Liver (tissue), 9 donors: ENCODE results near the gene EML5. TPM values are rescaled to one million over a fixed set of nuclear protein-coding genes. Genes with fewer than 3 reads are reported as not detected.

Experiments used
- DNase-seq: peaks from one replicate; pipeline ENCODE4 v3.0.0-alpha.2; 2017; ENCODE audit warnings: low spot score
- H3K27ac ChIP-seq, 2 donors: one replicate each; pipeline ENCODE4 v1.7.0; 2013; ENCODE audit warnings: inconsistent platforms in 2 of 2, low read length in 2 of 2, control low read depth in 1 of 2, low read depth in 1 of 2, mild to moderate bottlenecking in 1 of 2
- H3K27me3 ChIP-seq, 4 donors: one replicate each; pipeline versions ENCODE4 v1.6.1 to v1.7.0; 2013; ENCODE audit warnings: low read length in 3 of 4, inconsistent platforms in 1 of 4, mild to moderate bottlenecking in 1 of 4, moderate library complexity in 1 of 4; ENCODE audit not compliant: control insufficient read depth in 4 of 4, insufficient read depth in 4 of 4
- H3K36me3 ChIP-seq, 4 donors: one replicate each; pipeline versions ENCODE4 v1.6.1 to v1.7.0; 2013; ENCODE audit warnings: low read length in 3 of 4, mild to moderate bottlenecking in 3 of 4, low read depth in 1 of 4, moderate library complexity in 1 of 4; ENCODE audit not compliant: control insufficient read depth in 4 of 4, insufficient read depth in 3 of 4
- H3K4me1 ChIP-seq, 4 donors: one replicate each; pipeline versions ENCODE4 v1.6.1 to v1.7.0; 2013; ENCODE audit warnings: low read length in 3 of 4, mild to moderate bottlenecking in 3 of 4, moderate library complexity in 1 of 4; ENCODE audit not compliant: control insufficient read depth in 4 of 4, insufficient read depth in 4 of 4
- H3K4me3 ChIP-seq, 3 donors: one replicate each; pipeline versions ENCODE4 v1.6.1 to v1.7.0; 2013; ENCODE audit warnings: low read length in 3 of 3, control low read depth in 1 of 3, low read depth in 1 of 3, mild to moderate bottlenecking in 1 of 3
- H3K9ac ChIP-seq, 2 donors: one replicate each; pipeline ENCODE4 v1.7.0; 2013; ENCODE audit warnings: low read length in 2 of 2, mild to moderate bottlenecking in 2 of 2, moderate library complexity in 2 of 2, control low read depth in 1 of 2, low read depth in 1 of 2
- H3K9me3 ChIP-seq, 4 donors: one replicate each; pipeline versions ENCODE4 v1.6.1 to v1.7.0; 2013; ENCODE audit warnings: low read length in 3 of 4; ENCODE audit not compliant: control insufficient read depth in 4 of 4
- EGR1 ChIP-seq, 2 donors: IDR thresholded peaks; 2 replicates each; pipeline ENCODE4 v1.6.1; 2016 to 2018; ENCODE audit warnings: antibody characterized with exemption in 2 of 2, low read depth in 2 of 2
- FOXA1 ChIP-seq: IDR thresholded peaks from 2 replicates; pipeline ENCODE4 v1.6.1; 2016; ENCODE audit warnings: antibody characterized with exemption
- FOXA2 ChIP-seq: IDR thresholded peaks from 2 replicates; pipeline ENCODE4 v1.6.1; 2016; ENCODE audit warnings: antibody characterized with exemption
- GABPA ChIP-seq, 2 donors: IDR thresholded peaks in 1 of 2; conservative IDR thresholded peaks in 1 of 2; 2 replicates each; pipeline ENCODE4 v1.6.1; 2016; ENCODE audit warnings: antibody characterized with exemption in 2 of 2, mild to moderate bottlenecking in 1 of 2, moderate library complexity in 1 of 2
- HNF4A ChIP-seq, 2 donors: conservative IDR thresholded peaks; 2 replicates each; pipeline ENCODE4 v1.6.1; 2016; ENCODE audit warnings: antibody characterized with exemption in 2 of 2, mild to moderate bottlenecking in 2 of 2
- HNF4G ChIP-seq: IDR thresholded peaks from 2 replicates; pipeline ENCODE4 v1.6.1; 2016; ENCODE audit warnings: antibody characterized with exemption
- JUND ChIP-seq, 2 donors: IDR thresholded peaks; 2 replicates each; pipeline ENCODE4 v1.6.1; 2016; ENCODE audit warnings: antibody characterized with exemption in 2 of 2
- NR2F2 ChIP-seq: IDR thresholded peaks from 2 replicates; pipeline ENCODE4 v1.6.1; 2016; ENCODE audit warnings: antibody characterized with exemption
- RAD21 ChIP-seq, 2 donors: IDR thresholded peaks; 2 replicates each; pipeline ENCODE4 v1.6.1; 2016; ENCODE audit warnings: antibody characterized with exemption in 2 of 2, mild to moderate bottlenecking in 2 of 2
- SP1 ChIP-seq: IDR thresholded peaks from 2 replicates; pipeline ENCODE4 v1.6.1; 2018; ENCODE audit warnings: antibody characterized with exemption, mild to moderate bottlenecking
- TAF1 ChIP-seq: conservative IDR thresholded peaks from 2 replicates; pipeline ENCODE4 v1.6.1; 2016; ENCODE audit warnings: antibody characterized with exemption, mild to moderate bottlenecking
- YY1 ChIP-seq: IDR thresholded peaks from 2 replicates; pipeline ENCODE4 v1.6.1; 2016; ENCODE audit warnings: antibody characterized with exemption, mild to moderate bottlenecking
- WGBS: extraction: QIAGEN DNeasy Blood & Tissue Kit; methylation state at CpG from one replicate; pipeline ENCODE4 v1.1.7; 2013; 5-methylcytosine and 5-hydroxymethylcytosine counted together
- polyA plus RNA-seq, 2 donors: library from polyadenylated mRNA; stranded (reverse) in 1 of 2; unstranded in 1 of 2; fragments of 200-250 nt in 1 of 2; fragments of >200 nt in 1 of 2; fragmentation: Nextera tagmentation in 1 of 2; extraction: Ambion mirVana in 1 of 2; gene quantifications; one replicate each; pipeline versions ENCODE4 v1.2.1 to v1.2.3, GENCODE V29; 2013 to 2015
- total RNA-seq, 2 donors: library from RNA; depleted of rRNA; stranded (reverse); fragments of >200 nt; gene quantifications; one replicate each; pipeline ENCODE4 v1.2.3, GENCODE V29; 2014
- TF ChIP-seq, protein P1 (sequence below): IDR thresholded peaks from 2 replicates; pipeline ENCODE4 v1.6.1; 2016; ENCODE audit warnings: antibody characterized with exemption
- TF ChIP-seq, protein P2 (sequence below): IDR thresholded peaks from 2 replicates; pipeline ENCODE4 v1.6.1; 2016; ENCODE audit warnings: antibody characterized with exemption
- TF ChIP-seq, protein P3 (sequence below): fragments of 150-350 bp; IDR thresholded peaks from 2 replicates; pipeline ENCODE4 v1.5.1; 2017; ENCODE audit warnings: improper control_type of control experiment, low read depth, low read length; ENCODE audit not compliant: missing input control
- TF ChIP-seq, protein P4 (sequence below): IDR thresholded peaks from 2 replicates; pipeline ENCODE4 v1.6.1; 2016; ENCODE audit warnings: antibody characterized with exemption, mild to moderate bottlenecking
- TF ChIP-seq, protein P5 (sequence below): IDR thresholded peaks from 2 replicates; pipeline ENCODE4 v1.6.1; 2016; ENCODE audit warnings: antibody characterized with exemption
- donor health status: healthy.
- donor health status: healthy.
- donor health status: healthy.
- donor health status: healthy.
- donor health status: healthy.

The EML5 gene
- total and polyA plus RNA-seq, 4 donors: 0.09 to 3.8 (median 0.55) TPM

DNA sequence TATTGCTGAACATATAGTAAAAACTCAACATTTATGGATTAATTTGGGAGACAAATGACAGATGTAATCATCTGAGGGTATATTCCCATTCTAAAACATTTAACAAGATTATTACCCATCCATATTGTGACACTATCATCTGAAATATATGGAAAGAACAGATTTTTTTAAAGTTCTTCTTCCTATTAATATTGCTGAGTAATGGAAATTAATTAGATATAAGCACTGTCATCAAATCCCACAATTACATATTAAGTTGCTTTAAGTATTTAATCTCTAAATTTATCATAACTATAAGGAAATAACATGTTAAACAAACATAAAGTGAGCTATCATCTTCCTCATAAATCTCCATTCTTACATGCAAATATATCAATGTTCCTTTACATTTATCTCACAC is 22.0 kb downstream of the EML5 start:
- TF ChIP-seq, protein P1, sequence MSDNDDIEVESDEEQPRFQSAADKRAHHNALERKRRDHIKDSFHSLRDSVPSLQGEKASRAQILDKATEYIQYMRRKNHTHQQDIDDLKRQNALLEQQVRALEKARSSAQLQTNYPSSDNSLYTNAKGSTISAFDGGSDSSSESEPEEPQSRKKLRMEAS: no peak
- TF ChIP-seq YY1 (no peak), FOXA1 (no peak), FOXA2 (no peak), HNF4G (no peak), EGR1 (IDR thresholded peaks at IDR 0.05; ENCODE audit: low read depth in 2 of 2) (no peak)
- TF ChIP-seq, protein P2, sequence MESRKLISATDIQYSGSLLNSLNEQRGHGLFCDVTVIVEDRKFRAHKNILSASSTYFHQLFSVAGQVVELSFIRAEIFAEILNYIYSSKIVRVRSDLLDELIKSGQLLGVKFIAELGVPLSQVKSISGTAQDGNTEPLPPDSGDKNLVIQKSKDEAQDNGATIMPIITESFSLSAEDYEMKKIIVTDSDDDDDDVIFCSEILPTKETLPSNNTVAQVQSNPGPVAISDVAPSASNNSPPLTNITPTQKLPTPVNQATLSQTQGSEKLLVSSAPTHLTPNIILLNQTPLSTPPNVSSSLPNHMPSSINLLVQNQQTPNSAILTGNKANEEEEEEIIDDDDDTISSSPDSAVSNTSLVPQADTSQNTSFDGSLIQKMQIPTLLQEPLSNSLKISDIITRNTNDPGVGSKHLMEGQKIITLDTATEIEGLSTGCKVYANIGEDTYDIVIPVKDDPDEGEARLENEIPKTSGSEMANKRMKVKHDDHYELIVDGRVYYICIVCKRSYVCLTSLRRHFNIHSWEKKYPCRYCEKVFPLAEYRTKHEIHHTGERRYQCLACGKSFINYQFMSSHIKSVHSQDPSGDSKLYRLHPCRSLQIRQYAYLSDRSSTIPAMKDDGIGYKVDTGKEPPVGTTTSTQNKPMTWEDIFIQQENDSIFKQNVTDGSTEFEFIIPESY: no peak
- no peak overlapping the region for H3K9ac ChIP-seq

DNA sequence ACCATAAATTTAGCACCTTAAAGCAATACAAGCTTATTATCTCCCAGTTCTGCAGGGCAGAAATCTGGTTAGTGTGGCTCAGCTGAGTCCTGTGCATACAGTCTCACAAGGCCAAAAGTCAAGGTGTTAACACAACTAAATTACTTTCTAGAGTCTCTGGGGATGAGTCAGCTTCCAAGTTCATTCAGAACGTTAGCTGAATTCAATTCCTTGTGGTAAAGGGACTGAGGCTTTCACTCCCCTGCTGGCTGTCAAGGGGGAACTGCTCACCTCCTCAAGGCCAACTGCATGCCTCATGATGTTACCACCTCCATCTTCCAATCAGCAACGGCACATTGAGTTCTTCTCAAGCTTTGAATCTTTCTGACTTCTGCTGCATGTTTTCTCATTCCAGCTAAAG is 27.6 kb downstream of the EML5 start:
- Histone ChIP-seq H3K9ac (no peak overlapping the region), H3K9me3 (peaks cover 0 to 3% (median 2%) of the 10 kb centered on the region in 4 donors), H3K27me3 (no peaks in the 10 kb centered on the region), H3K27ac (no peak overlapping the region), H3K4me1 (no peaks in the 10 kb centered on the region), H3K36me3 (no peaks in the 10 kb centered on the region), H3K4me3 (no peak overlapping the region)
- TF ChIP-seq JUND (IDR thresholded peaks at IDR 0.05): no peak
- TF ChIP-seq, protein P2: no peak
- no peak for TF ChIP-seq GABPA (IDR thresholded peaks at IDR 0.05 in 1 of 2, conservative IDR thresholded peaks at IDR 0.05 in 1 of 2)
- TF ChIP-seq NR2F2: no peak
- no peak for TF ChIP-seq HNF4G
- TF ChIP-seq, protein P3, sequence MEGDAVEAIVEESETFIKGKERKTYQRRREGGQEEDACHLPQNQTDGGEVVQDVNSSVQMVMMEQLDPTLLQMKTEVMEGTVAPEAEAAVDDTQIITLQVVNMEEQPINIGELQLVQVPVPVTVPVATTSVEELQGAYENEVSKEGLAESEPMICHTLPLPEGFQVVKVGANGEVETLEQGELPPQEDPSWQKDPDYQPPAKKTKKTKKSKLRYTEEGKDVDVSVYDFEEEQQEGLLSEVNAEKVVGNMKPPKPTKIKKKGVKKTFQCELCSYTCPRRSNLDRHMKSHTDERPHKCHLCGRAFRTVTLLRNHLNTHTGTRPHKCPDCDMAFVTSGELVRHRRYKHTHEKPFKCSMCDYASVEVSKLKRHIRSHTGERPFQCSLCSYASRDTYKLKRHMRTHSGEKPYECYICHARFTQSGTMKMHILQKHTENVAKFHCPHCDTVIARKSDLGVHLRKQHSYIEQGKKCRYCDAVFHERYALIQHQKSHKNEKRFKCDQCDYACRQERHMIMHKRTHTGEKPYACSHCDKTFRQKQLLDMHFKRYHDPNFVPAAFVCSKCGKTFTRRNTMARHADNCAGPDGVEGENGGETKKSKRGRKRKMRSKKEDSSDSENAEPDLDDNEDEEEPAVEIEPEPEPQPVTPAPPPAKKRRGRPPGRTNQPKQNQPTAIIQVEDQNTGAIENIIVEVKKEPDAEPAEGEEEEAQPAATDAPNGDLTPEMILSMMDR: no peak
- TF ChIP-seq FOXA2: no peak
- TF ChIP-seq SP1: no peak
- no peak for TF ChIP-seq HNF4A (conservative IDR thresholded peaks at IDR 0.05)
- TF ChIP-seq, protein P4, sequence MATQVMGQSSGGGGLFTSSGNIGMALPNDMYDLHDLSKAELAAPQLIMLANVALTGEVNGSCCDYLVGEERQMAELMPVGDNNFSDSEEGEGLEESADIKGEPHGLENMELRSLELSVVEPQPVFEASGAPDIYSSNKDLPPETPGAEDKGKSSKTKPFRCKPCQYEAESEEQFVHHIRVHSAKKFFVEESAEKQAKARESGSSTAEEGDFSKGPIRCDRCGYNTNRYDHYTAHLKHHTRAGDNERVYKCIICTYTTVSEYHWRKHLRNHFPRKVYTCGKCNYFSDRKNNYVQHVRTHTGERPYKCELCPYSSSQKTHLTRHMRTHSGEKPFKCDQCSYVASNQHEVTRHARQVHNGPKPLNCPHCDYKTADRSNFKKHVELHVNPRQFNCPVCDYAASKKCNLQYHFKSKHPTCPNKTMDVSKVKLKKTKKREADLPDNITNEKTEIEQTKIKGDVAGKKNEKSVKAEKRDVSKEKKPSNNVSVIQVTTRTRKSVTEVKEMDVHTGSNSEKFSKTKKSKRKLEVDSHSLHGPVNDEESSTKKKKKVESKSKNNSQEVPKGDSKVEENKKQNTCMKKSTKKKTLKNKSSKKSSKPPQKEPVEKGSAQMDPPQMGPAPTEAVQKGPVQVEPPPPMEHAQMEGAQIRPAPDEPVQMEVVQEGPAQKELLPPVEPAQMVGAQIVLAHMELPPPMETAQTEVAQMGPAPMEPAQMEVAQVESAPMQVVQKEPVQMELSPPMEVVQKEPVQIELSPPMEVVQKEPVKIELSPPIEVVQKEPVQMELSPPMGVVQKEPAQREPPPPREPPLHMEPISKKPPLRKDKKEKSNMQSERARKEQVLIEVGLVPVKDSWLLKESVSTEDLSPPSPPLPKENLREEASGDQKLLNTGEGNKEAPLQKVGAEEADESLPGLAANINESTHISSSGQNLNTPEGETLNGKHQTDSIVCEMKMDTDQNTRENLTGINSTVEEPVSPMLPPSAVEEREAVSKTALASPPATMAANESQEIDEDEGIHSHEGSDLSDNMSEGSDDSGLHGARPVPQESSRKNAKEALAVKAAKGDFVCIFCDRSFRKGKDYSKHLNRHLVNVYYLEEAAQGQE: no peak
- no peak for TF ChIP-seq EGR1 (IDR thresholded peaks at IDR 0.05; ENCODE audit: low read depth in 2 of 2)
- no peak for TF ChIP-seq RAD21 (IDR thresholded peaks at IDR 0.05)
- TF ChIP-seq, protein P1: no peak
- TF ChIP-seq TAF1: no peak
- TF ChIP-seq, protein P5, sequence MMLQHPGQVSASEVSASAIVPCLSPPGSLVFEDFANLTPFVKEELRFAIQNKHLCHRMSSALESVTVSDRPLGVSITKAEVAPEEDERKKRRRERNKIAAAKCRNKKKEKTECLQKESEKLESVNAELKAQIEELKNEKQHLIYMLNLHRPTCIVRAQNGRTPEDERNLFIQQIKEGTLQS: no peak
- no peak for TF ChIP-seq YY1
- no peak for TF ChIP-seq FOXA1
- DNase-seq: no peak
- 79% methylated on average over 2 of the region's 2 CpGs for WGBS

More for the DNA sequence above, 22.0 kb downstream of the EML5 start:
- H3K27ac ChIP-seq: no peak overlapping the region
- H3K27me3 ChIP-seq: no peaks in the 10 kb centered on the region
- H3K4me1 ChIP-seq: no peaks in the 10 kb centered on the region
- peaks cover 0 to 3% (median 2%) of the 10 kb centered on the region in 4 donors for H3K9me3 ChIP-seq
- no peak overlapping the region for H3K4me3 ChIP-seq
- DNase-seq: no peak
- no peaks in the 10 kb centered on the region for H3K36me3 ChIP-seq
